ENCODE results near the gene RNF187.

The RNF187 gene

GRCh38 chr1:228507961-228508652, 20.9 kb downstream of the RNF187 start:
- no peak for DNase-seq (ENCODE audit: extremely low read depth in 1 of 2, low read depth in 1 of 2)

- no peak for DNase-seq (ENCODE audit: extremely low read depth in 1 of 2, low read depth in 1 of 2)
Observed at GRCh38 chr1:228508840-228509415, 21.7 kb downstream of the RNF187 start.

GRCh38 chr1:228510101-228510802, 23.1 kb downstream of the RNF187 start:
- DNase-seq (ENCODE audit: extremely low read depth in 1 of 2, low read depth in 1 of 2) = no peak

- DNase-seq (ENCODE audit: extremely low read depth in 1 of 2, low read depth in 1 of 2) = no peak
Observed at GRCh38 chr1:228510803-228511413, 23.7 kb downstream of the RNF187 start.

GRCh38 chr1:228511546-228512445, 24.6 kb downstream of the RNF187 start:
- no peak for DNase-seq (ENCODE audit: extremely low read depth in 1 of 2, low read depth in 1 of 2)

- DNase-seq (ENCODE audit: extremely low read depth in 1 of 2, low read depth in 1 of 2) = no peak
Observed at GRCh38 chr1:228512781-228513198, 25.6 kb downstream of the RNF187 start.

- DNase-seq (ENCODE audit: extremely low read depth in 1 of 2, low read depth in 1 of 2) = no peak
Observed at GRCh38 chr1:228513236-228513900, 26.2 kb downstream of the RNF187 start.

- DNase-seq (ENCODE audit: extremely low read depth in 1 of 2, low read depth in 1 of 2) = no peak
Observed at GRCh38 chr1:228514421-228514820, 27.2 kb downstream of the RNF187 start.

- no peak for DNase-seq (ENCODE audit: extremely low read depth in 1 of 2, low read depth in 1 of 2)
Observed at GRCh38 chr1:228515200-228515834, 28.1 kb downstream of the RNF187 start.

GRCh38 chr1:228517655-228518054, 30.5 kb downstream of the RNF187 start:
- DNase-seq (ENCODE audit: extremely low read depth in 1 of 2, low read depth in 1 of 2) = no peak

GRCh38 chr1:228527596-228527995, 40.4 kb downstream of the RNF187 start:
- no peak for DNase-seq (ENCODE audit: extremely low read depth in 1 of 2, low read depth in 1 of 2)

- DNase-seq (ENCODE audit: extremely low read depth in 1 of 2, low read depth in 1 of 2) = no peak
Observed at GRCh38 chr1:228528612-228529011, 41.4 kb downstream of the RNF187 start.

GRCh38 chr1:228530086-228530758, 43.0 kb downstream of the RNF187 start:
- no peak for DNase-seq (ENCODE audit: extremely low read depth in 1 of 2, low read depth in 1 of 2)

GRCh38 chr1:228530951-228531731, 44.0 kb downstream of the RNF187 start:
- DNase-seq (ENCODE audit: extremely low read depth in 1 of 2, low read depth in 1 of 2) = no peak

- DNase-seq (ENCODE audit: extremely low read depth in 1 of 2, low read depth in 1 of 2) = no peak
Observed at GRCh38 chr1:228538831-228539230, 51.6 kb downstream of the RNF187 start.

GRCh38 chr1:228540161-228540917, 53.2 kb downstream of the RNF187 start:
- DNase-seq (ENCODE audit: extremely low read depth in 1 of 2, low read depth in 1 of 2) = no peak

GRCh38 chr1:228541725-228542124, 54.5 kb downstream of the RNF187 start:
- DNase-seq (ENCODE audit: extremely low read depth in 1 of 2, low read depth in 1 of 2) = no peak

- no peak for DNase-seq (ENCODE audit: extremely low read depth in 1 of 2, low read depth in 1 of 2)
Observed at GRCh38 chr1:228542376-228542775, 55.2 kb downstream of the RNF187 start.
